KMS-11 (cell line): ENCODE measurements around the gene CHST8.

Experiments used
- H2AFZ ChIP-seq: fragments of 200-600 bp; sonication (generic); 2 replicates; pipeline ENCODE4 v1.6.1; 2016; ENCODE audit warnings: antibody characterized with exemption, mixed run types, low read depth
- H3K27ac ChIP-seq: fragments of 200-600 bp; sonication (generic); 2 replicates; pipeline ENCODE4 v1.6.1; 2016; ENCODE audit warnings: mild to moderate bottlenecking, mixed run types
- H3K27me3 ChIP-seq: fragments of 200-600 bp; sonication (generic); 2 replicates; pipeline ENCODE4 v1.6.1; 2017; ENCODE audit warnings: mild to moderate bottlenecking, low read depth, mixed run types, moderate library complexity; ENCODE audit not compliant: insufficient read depth
- H3K36me3 ChIP-seq: fragments of 200-600 bp; sonication (generic); 2 replicates; pipeline ENCODE4 v1.6.1; 2017; ENCODE audit warnings: mild to moderate bottlenecking, mixed run types; ENCODE audit not compliant: insufficient read depth
- H3K4me1 ChIP-seq: fragments of 200-600 bp; sonication (generic); 2 replicates; pipeline ENCODE4 v1.6.1; 2016; ENCODE audit warnings: mild to moderate bottlenecking, low read depth, mixed run types; ENCODE audit not compliant: poor library complexity, severe bottlenecking
- H3K4me2 ChIP-seq: fragments of 200-600 bp; sonication (generic); 2 replicates; pipeline ENCODE4 v1.7.0; 2016; ENCODE audit warnings: mild to moderate bottlenecking, mixed run types
- H3K4me3 ChIP-seq: fragments of 200-600 bp; sonication (generic); IDR thresholded peaks from 2 replicates; pipeline ENCODE4 v1.6.1; 2017; ENCODE audit warnings: low read depth, low read length, mixed read lengths; ENCODE audit not compliant: insufficient read depth
- H3K79me2 ChIP-seq: fragments of 200-600 bp; sonication (generic); 2 replicates; pipeline ENCODE4 v1.6.1; 2016; ENCODE audit warnings: low read depth, mixed run types; ENCODE audit not compliant: insufficient read depth
- H3K9ac ChIP-seq: fragments of 200-600 bp; sonication (generic); 2 replicates; pipeline ENCODE4 v1.6.1; 2016; ENCODE audit warnings: mild to moderate bottlenecking, mixed run types
- H4K20me1 ChIP-seq: fragments of 200-600 bp; sonication (generic); 2 replicates; pipeline ENCODE4 v1.6.1; 2016; ENCODE audit warnings: mild to moderate bottlenecking, mixed run types; ENCODE audit not compliant: insufficient read depth
- TF ChIP-seq, protein P1 (sequence below): fragments of 200-600 bp; sonication (generic); conservative IDR thresholded peaks from 2 replicates; pipeline ENCODE4 v1.6.1; 2017; ENCODE audit warnings: low read depth, mild to moderate bottlenecking, antibody characterized with exemption, low read length, moderate library complexity, mixed read lengths

CHST8 gene

GRCh38 chr19:33819506-33819879, 197.7 kb downstream of the CHST8 start:
- H3K27me3 ChIP-seq, result no peaks in the 10 kb centered on the region
- TF ChIP-seq, protein P1, sequence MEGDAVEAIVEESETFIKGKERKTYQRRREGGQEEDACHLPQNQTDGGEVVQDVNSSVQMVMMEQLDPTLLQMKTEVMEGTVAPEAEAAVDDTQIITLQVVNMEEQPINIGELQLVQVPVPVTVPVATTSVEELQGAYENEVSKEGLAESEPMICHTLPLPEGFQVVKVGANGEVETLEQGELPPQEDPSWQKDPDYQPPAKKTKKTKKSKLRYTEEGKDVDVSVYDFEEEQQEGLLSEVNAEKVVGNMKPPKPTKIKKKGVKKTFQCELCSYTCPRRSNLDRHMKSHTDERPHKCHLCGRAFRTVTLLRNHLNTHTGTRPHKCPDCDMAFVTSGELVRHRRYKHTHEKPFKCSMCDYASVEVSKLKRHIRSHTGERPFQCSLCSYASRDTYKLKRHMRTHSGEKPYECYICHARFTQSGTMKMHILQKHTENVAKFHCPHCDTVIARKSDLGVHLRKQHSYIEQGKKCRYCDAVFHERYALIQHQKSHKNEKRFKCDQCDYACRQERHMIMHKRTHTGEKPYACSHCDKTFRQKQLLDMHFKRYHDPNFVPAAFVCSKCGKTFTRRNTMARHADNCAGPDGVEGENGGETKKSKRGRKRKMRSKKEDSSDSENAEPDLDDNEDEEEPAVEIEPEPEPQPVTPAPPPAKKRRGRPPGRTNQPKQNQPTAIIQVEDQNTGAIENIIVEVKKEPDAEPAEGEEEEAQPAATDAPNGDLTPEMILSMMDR, result no peak
- H3K36me3 ChIP-seq, result no peaks in the 10 kb centered on the region
- H3K4me1 ChIP-seq, result peaks cover 11% of the 10 kb centered on the region
- no peak overlapping the region for H3K27ac ChIP-seq
- no peaks in the 10 kb centered on the region for H4K20me1 ChIP-seq
- no peaks in the 10 kb centered on the region for H3K79me2 ChIP-seq
- peak overlapping the region; percentile 91 for H3K4me2 ChIP-seq
- no peak overlapping the region for H3K4me3 ChIP-seq
- peak overlapping the region; percentile 83 for H2AFZ ChIP-seq
- H3K9ac ChIP-seq, result peak overlapping the region; percentile 8; the same call in 1 of the 2 replicates

- H3K9ac ChIP-seq, result peak overlapping the region; percentile 8; the same call in 1 of the 2 replicates
- no peaks in the 10 kb centered on the region for H4K20me1 ChIP-seq
- peak overlapping the region; percentile 83 for H2AFZ ChIP-seq
- no peaks in the 10 kb centered on the region for H3K36me3 ChIP-seq
- peaks cover 11% of the 10 kb centered on the region for H3K4me1 ChIP-seq
- no peaks in the 10 kb centered on the region for H3K27me3 ChIP-seq
- no peaks in the 10 kb centered on the region for H3K79me2 ChIP-seq
- H3K27ac ChIP-seq, result no peak overlapping the region
- H3K4me3 ChIP-seq, result no peak overlapping the region
- TF ChIP-seq, protein P1, result no peak
- H3K4me2 ChIP-seq, result peak overlapping the region; percentile 91
Observed at GRCh38 chr19:33819880-33820781, 198.4 kb downstream of the CHST8 start.

- H3K9ac ChIP-seq, result no peak overlapping the region
- H3K79me2 ChIP-seq, result no peaks in the 10 kb centered on the region
- peaks cover 11% of the 10 kb centered on the region for H3K4me1 ChIP-seq
- H3K4me3 ChIP-seq, result no peak overlapping the region
- no peak overlapping the region for H2AFZ ChIP-seq
- no peaks in the 10 kb centered on the region for H4K20me1 ChIP-seq
- no peak overlapping the region for H3K4me2 ChIP-seq
- H3K27ac ChIP-seq, result no peak overlapping the region
- H3K27me3 ChIP-seq, result no peaks in the 10 kb centered on the region
- TF ChIP-seq, protein P1, result no peak
- H3K36me3 ChIP-seq, result no peaks in the 10 kb centered on the region
Observed at GRCh38 chr19:33821871-33822270, 200.1 kb downstream of the CHST8 start.
